PC-3 (cell line): ENCODE results near the gene PACSIN3. TPM values are rescaled to one million over a fixed set of nuclear protein-coding genes. Genes with fewer than 3 reads are reported as not detected.

Experiments
- ATAC-seq: fragments of 200-7000 bp; cut with Tn5 transposase; 2 replicates; pipeline ENCODE4 v1.9.1; 2020; ENCODE audit warnings: mild to moderate bottlenecking, moderate library complexity
- BruUV-seq: library from RNA; stranded (reverse); fragments of 400-500 nt; replicated peaks from 2 replicates; lab custom pipeline; 2021; lab: Mats Ljungman, UMichigan
- CTCF ChIA-PET: fragments of 300-600 bp; sonication (Branson Sonifier 250); formaldehyde crosslinking; loops from one replicate; lab custom pipeline; 2022; ENCODE audit warnings: antibody characterized with exemption; lab: Charles Lee
- POLR2A ChIA-PET: fragments of 300-600 bp; sonication (Branson Sonifier 250); formaldehyde crosslinking; loops from one replicate; lab custom pipeline; 2022; ENCODE audit warnings: antibody characterized with exemption; ENCODE audit not compliant: unreplicated experiment; lab: Charles Lee
- DNase-seq: peaks from one replicate; pipeline ENCODE4 v3.0.0-alpha.2; 2015
- H2AFZ ChIP-seq: fragments of 300-600 bp; sonication (generic); 2 replicates; pipeline ENCODE4 v1.6.0; 2016; ENCODE audit warnings: antibody characterized with exemption, low read length
- H3F3A ChIP-seq: fragments of 300-600 bp; sonication (generic); one replicate; pipeline ENCODE4 v1.6.0; 2017; ENCODE audit warnings: antibody characterized with exemption, low read length, control low read depth, mild to moderate bottlenecking; ENCODE audit not compliant: unreplicated experiment
- H3K27ac ChIP-seq: fragments of 300-600 bp; sonication (generic); 2 replicates; pipeline ENCODE4 v1.5.1; 2016; ENCODE audit warnings: mild to moderate bottlenecking, low read length
- H3K27me3 ChIP-seq: fragments of 300-600 bp; sonication (generic); 2 replicates; pipeline ENCODE4 v1.6.1; 2016; ENCODE audit warnings: low read length, mixed read lengths
- H3K36me3 ChIP-seq: fragments of 300-600 bp; sonication (generic); 2 replicates; pipeline ENCODE4 v1.6.1; 2016; ENCODE audit warnings: low read depth, mixed run types, low read length, mixed read lengths
- H3K4me1 ChIP-seq: fragments of 300-600 bp; sonication (generic); 2 replicates; pipeline ENCODE4 v1.5.1; 2016; ENCODE audit warnings: low read length; ENCODE audit not compliant: insufficient read depth
- H3K4me2 ChIP-seq: fragments of 300-600 bp; sonication (generic); 2 replicates; pipeline ENCODE4 v1.6.0; 2016; ENCODE audit warnings: low read length
- H3K4me3 ChIP-seq: fragments of 300-600 bp; sonication (generic); 2 replicates; pipeline ENCODE4 v1.5.1; 2016; ENCODE audit warnings: mild to moderate bottlenecking, low read length, mixed read lengths
- H3K79me2 ChIP-seq: fragments of 300-600 bp; sonication (generic); 2 replicates; pipeline ENCODE4 v1.6.1; 2017; ENCODE audit warnings: low read length, mixed read lengths
- H3K9ac ChIP-seq: fragments of 300-600 bp; sonication (generic); 2 replicates; pipeline ENCODE4 v1.6.0; 2016; ENCODE audit warnings: mild to moderate bottlenecking, low read length
- H3K9me2 ChIP-seq: fragments of 300-600 bp; sonication (generic); replicated peaks from 2 replicates; pipeline ENCODE4 v1.6.1; 2016; ENCODE audit warnings: mixed run types, low read length, mixed read lengths
- H3K9me3 ChIP-seq: fragments of 300-600 bp; sonication (generic); 2 replicates; pipeline ENCODE4 v1.6.1; 2016; ENCODE audit warnings: low read length, mixed read lengths
- H4K20me1 ChIP-seq: fragments of 300-600 bp; sonication (generic); 2 replicates; pipeline ENCODE4 v1.6.1; 2016; ENCODE audit warnings: low read length, mixed read lengths
- EZH2 ChIP-seq: fragments of 300-600 bp; sonication (generic); IDR thresholded peaks from one replicate; pipeline ENCODE4 v1.6.1; 2017; ENCODE audit warnings: antibody characterized with exemption, mild to moderate bottlenecking, low read length; ENCODE audit not compliant: unreplicated experiment
- EZH2phosphoT487 ChIP-seq: fragments of 300-600 bp; sonication (generic); IDR thresholded peaks from 2 replicates; pipeline ENCODE4 v1.6.1; 2018; ENCODE audit warnings: mild to moderate bottlenecking, antibody characterized with exemption, low read length, borderline replicate concordance
- intact Hi-C: fragments of 100-400 bp; cut with micrococcal nuclease; formaldehyde crosslinking; loops from 2 replicates; pipeline ENCODE4 v1.9.0; 2023
- total RNA-seq: library from RNA; depleted of rRNA; stranded (reverse); fragments of >200 nt; gene quantifications from 2 replicates; pipeline ENCODE4 v1.2.3, GENCODE V29; 2014
- TF ChIP-seq, protein P1 (sequence below): fragments of 300-600 bp; sonication (generic); conservative IDR thresholded peaks from 2 replicates; pipeline ENCODE4 v1.5.1; 2017; ENCODE audit warnings: antibody characterized with exemption, low read depth, mild to moderate bottlenecking, low read length

PACSIN3 gene
- total RNA-seq, 1 experiment from 2014 or later = 83.9 TPM

DNA sequence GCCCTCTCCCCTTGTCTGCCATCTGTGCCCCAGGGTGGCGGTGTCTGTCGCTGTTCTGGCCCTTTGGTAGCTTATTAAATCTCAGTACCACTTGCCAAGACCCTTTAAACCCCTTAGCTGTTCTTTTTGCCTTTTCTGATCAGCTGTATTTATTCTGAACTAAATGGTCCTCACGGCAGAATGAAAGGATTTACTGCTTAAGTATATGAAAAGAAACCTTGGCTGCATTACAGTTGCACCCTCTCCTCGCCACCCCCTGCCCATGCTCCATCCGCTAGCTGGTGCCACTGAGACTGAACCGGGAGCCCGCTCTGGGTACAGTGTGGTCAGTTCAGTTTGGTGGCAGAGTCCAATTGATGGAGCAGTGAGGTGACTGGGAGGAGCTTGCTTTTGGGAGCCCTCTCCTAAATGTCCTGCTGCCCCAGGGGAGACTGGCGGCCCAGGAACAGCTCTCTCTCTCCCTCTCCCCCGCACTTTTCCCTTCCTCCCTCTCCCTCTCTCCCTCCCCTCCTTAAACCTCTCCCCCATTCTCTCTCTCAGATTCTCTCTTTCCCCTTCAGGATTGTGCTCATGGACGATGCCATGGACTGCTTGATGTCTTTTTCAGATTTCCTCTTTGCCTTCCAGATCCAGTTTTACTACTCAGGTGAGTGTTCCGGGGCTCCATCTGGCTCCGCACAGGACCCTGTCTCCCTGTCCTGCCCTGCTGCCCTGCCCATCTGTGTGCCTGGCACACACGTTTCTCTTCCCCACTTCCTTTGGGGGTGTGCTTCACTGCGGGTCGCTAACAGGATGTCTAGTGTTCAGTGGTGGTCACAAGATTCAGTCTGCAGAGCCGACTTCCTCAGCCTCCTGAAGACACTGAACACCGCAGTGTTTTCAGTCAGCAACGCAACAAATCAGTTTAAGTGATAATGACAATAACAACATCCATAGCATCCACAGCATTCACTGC, 31.3 kb downstream of the PACSIN3 start:
- no peaks in the 10 kb centered on the region for H3K9me2 ChIP-seq
- no peaks in the 10 kb centered on the region for H3K36me3 ChIP-seq
- H3K4me3 ChIP-seq = no peak overlapping the region
- no peaks in the 10 kb centered on the region for H3K4me1 ChIP-seq
- no peaks in the 10 kb centered on the region for H3K79me2 ChIP-seq
- intact Hi-C loops = no loop called here
- no peaks in the 10 kb centered on the region for H3F3A ChIP-seq
- TF ChIP-seq EZH2 (no peak), EZH2phosphoT487 (no peak)
- TF ChIP-seq, protein P1, sequence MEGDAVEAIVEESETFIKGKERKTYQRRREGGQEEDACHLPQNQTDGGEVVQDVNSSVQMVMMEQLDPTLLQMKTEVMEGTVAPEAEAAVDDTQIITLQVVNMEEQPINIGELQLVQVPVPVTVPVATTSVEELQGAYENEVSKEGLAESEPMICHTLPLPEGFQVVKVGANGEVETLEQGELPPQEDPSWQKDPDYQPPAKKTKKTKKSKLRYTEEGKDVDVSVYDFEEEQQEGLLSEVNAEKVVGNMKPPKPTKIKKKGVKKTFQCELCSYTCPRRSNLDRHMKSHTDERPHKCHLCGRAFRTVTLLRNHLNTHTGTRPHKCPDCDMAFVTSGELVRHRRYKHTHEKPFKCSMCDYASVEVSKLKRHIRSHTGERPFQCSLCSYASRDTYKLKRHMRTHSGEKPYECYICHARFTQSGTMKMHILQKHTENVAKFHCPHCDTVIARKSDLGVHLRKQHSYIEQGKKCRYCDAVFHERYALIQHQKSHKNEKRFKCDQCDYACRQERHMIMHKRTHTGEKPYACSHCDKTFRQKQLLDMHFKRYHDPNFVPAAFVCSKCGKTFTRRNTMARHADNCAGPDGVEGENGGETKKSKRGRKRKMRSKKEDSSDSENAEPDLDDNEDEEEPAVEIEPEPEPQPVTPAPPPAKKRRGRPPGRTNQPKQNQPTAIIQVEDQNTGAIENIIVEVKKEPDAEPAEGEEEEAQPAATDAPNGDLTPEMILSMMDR = no peak
- ChIA-PET CTCF (no interaction called here), POLR2A (interaction anchor here (0.6 kb wide), 1 partner anchor 152 kb away, joined by 4 read pairs; no protein-coding TSS in a partner anchor)
- BruUV-seq = no TSS peak
- H2AFZ ChIP-seq = no peak overlapping the region
- H3K9me3 ChIP-seq = no peaks in the 10 kb centered on the region
- DNase-seq = no peak
- no peak overlapping the region for H3K27ac ChIP-seq
- no peak overlapping the region for H3K4me2 ChIP-seq
- H4K20me1 ChIP-seq = no peaks in the 10 kb centered on the region
- H3K27me3 ChIP-seq = no peaks in the 10 kb centered on the region
- no peak for ATAC-seq
- no peak overlapping the region for H3K9ac ChIP-seq

DNA sequence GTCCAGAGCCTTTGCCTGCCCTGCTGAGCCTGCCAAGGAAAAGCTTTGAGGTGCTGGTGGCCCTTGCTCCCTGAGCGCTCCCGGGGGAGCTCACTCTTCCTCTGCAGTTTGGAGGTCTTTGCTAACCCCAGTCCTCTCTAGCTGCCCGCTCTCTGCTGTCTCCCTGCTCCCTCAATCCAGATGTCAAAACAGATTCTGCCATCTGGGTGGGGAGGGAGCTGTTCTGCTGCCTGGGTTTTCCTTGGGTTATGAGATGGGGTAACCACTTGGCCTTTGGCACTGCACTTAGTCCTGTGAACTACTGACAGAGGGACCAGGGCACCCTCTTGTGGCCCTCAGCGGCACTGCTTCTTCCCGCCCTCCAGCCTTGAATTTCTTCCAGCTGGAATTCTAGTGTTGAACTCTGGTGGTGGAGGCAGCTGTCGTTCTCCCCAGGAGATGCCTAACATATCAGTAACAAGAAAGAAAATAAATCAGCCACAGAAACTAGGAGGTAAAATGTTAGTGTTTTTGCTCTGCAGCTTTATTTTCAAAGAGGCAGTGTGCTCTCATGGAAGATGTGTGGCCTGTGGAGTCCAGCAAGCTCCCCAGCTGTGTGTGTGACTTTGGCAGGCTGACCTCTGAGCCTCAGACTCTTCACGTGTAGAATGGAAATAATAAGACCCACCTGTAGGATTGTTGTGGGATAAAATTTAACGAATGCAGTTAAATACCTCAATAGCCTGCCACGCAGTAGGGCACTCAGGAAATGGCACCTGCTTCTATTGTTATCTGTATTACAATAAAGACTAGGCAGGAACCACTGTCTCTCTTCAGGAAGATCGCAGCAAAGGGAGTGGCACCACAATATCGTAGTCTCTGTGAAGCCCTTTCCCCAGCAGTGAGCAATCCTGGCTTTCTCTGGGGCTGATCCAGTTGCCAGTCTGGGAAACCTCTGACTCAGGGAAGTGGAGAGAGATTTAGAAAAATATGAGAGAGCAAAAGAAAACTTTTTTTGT, 33.0 kb downstream of the PACSIN3 start:
- TF ChIP-seq EZH2 = no peak
- no peak for TF ChIP-seq EZH2phosphoT487
- TF ChIP-seq, protein P1 = peak; percentile 95
- ATAC-seq (peak; percentile 86), DNase-seq (peak; percentile 79)
- ChIA-PET POLR2A (no interaction called here), CTCF (interaction anchor here (0.5 to 1.2 kb wide), 8 partner anchors 188 to 263 kb away, joined by 3 to 5 read pairs (median 3); no protein-coding TSS in a partner anchor)
- Histone ChIP-seq H3K36me3 (no peaks in the 10 kb centered on the region), H4K20me1 (no peaks in the 10 kb centered on the region), H3K27ac (no peak overlapping the region), H3K4me1 (no peaks in the 10 kb centered on the region), H3K4me3 (no peak overlapping the region), H3K9ac (no peak overlapping the region), H3K9me2 (no peaks in the 10 kb centered on the region), H3K4me2 (no peak overlapping the region), H3K79me2 (no peaks in the 10 kb centered on the region), H2AFZ (no peak overlapping the region), H3K27me3 (no peaks in the 10 kb centered on the region), H3F3A (no peaks in the 10 kb centered on the region), H3K9me3 (no peaks in the 10 kb centered on the region)
- intact Hi-C loops = loop anchor here (1.0 kb wide), 2 partner anchors 234 to 264 kb away; no protein-coding TSS in a partner anchor
- BruUV-seq = no TSS peak
